Anterior cingulate cortex (tissue), 58 donors: ENCODE results near the gene CAPN6.

Source experiments
- DNase-seq, 58 donors: peaks; one replicate each; lab custom pipeline; 2025; lab: John Stamatoyannopoulos, UW

Gene CAPN6

DNA sequence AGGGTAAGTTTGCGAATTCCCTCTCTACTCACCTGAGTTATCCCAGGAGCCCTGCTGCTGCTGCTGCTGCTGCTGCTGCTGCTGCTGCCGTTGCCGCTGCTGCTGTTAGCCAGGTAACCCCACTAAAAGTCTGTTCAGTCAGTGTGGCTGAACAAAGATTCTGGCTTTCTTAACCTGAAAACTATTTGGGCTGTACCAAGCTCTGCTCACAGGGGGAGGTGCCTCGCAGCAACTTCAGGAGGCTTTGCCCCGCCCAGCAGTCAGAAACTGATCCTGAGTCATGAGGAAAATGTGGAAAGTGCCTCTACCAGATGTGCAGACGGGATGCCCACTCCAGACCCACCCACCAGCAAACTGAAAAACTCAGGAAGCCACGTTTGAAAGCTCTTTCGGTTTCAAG is at the start of gene CAPN6:
Gene CAPN6, minus strand, starts transcription at position 145 of the 400 bp plus-strand sequence. CDS start 6,547 bp downstream, outside the sequence.
- DNase-seq = no peak

GRCh38 chrX:111319451-111319850 is 49.2 kb upstream of the CAPN6 start:
- DNase-seq = no peak

GRCh38 chrX:111318901-111319300 is 48.6 kb upstream of the CAPN6 start:
- no peak for DNase-seq

- DNase-seq = no peak
Observed at GRCh38 chrX:111309083-111309482, 38.8 kb upstream of the CAPN6 start.

- no peak for DNase-seq
Observed at GRCh38 chrX:111308039-111308438, 37.8 kb upstream of the CAPN6 start.

DNA sequence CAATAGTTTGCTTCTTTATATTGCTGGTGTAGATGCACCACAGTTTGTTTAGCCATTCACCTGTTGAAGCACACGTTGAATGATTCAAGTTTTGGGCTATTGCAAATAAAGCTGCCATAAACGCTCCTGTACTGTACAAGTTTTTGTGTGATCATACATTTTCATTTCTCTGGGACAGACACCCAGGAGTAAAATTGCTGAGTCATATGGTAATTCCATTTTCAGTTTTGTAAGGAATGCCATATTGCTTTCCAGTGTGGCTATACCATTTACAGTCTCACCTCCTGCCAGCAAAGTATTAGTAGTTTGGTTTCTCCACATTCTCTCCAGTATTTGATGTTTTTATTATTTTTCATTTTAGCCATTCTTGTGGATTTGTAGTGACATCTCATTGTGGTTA is 32.0 kb upstream of the CAPN6 start:
- no peak for DNase-seq

DNA sequence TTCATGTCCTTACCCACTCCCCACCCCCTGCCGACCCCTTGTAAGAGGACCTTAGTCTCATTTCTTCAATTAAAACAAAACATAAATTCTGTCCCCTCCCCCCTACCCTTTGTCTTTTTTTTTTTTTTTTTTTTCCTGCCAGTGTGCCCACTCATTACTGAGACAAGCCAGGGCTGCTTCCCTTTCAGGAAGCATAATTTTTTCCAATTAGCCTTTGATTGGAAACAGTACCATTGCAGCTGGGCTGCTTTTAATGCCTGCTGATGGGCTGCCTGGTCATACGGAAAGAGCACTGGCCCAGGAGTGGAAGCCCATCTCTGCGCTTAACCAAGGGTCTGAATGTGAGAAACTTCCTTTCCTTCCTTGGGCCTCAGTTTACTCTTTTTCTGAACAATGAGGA is 18.6 kb upstream of the CAPN6 start:
- no peak for DNase-seq

DNA sequence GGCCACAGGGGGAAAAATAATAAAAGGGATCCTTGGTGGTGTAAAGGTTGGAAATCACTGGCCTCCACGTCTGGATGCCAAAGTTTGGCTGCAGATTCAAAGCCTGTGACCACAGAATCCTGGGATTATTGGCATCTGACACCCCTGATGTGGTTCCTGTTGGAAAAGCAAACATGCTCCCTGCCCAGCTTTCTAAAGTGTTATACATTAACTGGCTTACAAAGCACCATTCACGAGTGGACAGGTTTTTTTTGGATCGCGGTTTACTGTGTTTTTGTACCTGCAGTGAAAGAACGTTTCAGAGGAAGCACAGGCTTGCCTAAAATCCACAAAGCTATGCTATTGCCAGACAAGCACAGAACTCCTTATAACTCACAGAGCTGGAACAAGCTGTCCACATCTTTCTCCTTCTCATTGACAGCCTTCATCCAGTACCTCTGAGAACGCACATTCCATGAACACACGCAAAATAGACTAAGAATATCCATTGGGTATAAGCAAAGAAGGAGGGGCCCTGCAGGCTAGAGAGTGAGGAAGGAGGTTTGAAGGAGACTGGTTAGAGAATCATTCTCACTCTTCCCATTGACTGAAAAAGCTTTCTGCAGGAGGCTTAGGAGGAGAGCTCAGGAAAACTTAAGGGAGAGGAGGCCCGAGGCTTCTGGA is 14.5 kb upstream of the CAPN6 start:
- DNase-seq = no peak

GRCh38 chrX:111283446-111283845 is 13.2 kb upstream of the CAPN6 start:
- DNase-seq = no peak

- DNase-seq = no peak
Observed at GRCh38 chrX:111282991-111283390, 12.7 kb upstream of the CAPN6 start.

DNA sequence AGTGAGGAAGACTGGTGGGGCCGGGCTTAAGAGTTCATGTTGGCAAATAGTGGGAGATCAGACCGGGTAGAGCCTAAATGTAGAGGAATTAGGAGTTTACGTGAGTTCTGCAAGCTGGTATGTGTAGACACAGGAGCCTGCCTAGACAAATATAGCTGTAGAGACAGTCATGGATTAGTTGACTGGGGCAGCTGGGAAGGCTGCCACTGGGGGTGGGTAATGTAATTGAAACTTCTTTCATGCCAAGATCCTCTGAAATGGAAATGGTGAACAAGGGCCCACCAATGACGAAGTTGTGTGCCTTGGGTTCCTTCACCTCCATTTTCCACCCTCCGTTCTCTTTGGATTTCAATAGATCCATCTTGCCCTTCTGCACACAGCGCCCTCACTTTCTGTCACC is 11.9 kb upstream of the CAPN6 start:
- DNase-seq = no peak

DNA sequence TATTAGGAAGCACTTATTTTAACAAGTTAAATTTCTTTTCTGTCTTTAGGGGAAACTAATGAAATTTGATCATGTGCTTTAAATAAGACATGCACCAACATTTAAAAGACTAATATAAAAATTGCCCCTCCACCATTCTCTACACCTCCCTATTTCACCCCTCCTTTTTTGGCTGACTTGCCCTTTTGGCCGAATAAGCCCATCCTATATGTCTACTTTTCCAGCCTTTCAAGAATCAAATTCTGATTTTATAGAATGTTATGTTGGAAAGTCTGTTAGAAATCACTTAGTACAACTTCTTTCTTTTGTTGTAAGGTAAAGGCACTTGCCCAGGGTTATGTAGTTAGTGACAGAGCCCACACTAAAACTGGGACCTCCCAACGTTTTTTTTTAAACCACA is 1.8 kb downstream of the CAPN6 start:
- DNase-seq = no peak

DNA sequence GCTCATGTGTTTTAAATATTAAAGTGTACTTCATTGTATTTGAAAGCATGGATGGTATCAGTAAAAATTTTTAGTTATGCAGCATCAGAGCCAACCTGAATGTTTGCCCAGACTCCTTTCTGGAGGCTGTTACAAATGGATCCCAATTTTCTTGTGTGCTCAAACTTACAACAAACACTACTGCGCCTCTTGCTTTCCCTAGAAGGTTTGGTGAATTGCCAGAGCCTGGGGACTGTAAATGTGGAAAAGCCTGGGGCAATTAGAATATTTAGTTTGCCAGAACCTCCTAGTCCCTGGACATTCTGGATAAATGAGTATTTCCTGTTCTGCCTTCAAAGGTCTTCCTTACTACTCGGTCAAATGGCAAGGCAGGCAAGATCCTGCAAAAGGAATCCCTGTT is 4.8 kb downstream of the CAPN6 start:
- DNase-seq = no peak

DNA sequence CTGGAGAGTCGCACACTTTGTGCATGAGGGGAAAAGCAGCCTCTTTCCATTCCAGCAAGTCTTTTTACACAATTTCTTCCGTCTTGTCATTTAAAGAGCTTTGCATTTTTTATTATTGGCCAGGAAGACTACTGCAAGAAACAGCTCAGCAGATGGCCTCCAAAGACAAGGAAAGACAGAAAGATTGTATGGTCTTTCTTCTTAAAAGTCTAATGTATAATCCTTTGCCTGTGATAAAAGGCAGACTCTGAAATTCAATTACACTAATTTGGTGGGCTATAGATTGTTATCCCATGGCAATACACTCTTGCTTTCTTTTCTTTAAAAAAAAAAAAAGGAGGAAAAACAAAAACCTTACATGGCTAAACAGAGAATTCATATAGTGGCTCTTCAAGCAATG is 5.9 kb downstream of the CAPN6 start:
- DNase-seq = no peak

DNA sequence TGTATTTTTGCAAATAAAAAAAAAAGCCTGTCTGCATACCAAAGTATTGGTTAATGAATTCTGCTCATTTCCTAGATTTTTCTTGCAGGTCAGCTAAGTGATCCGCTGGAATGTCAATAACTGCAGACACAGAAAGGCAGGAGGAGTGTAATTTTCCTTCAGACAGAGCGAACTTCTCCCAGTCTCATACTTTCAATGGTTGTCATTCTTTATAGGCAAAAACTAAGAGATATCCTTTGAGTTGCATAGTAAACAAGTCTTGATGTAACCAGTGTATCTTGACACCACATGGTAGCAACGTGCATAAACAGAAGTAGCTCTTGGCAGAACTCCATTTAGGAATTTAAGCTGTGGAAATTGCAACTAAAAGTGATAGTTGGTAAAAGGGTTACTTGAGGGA is 8.2 kb downstream of the CAPN6 start:
- DNase-seq = no peak

GRCh38 chrX:111260451-111260850 is 9.8 kb downstream of the CAPN6 start:
- DNase-seq = no peak

DNA sequence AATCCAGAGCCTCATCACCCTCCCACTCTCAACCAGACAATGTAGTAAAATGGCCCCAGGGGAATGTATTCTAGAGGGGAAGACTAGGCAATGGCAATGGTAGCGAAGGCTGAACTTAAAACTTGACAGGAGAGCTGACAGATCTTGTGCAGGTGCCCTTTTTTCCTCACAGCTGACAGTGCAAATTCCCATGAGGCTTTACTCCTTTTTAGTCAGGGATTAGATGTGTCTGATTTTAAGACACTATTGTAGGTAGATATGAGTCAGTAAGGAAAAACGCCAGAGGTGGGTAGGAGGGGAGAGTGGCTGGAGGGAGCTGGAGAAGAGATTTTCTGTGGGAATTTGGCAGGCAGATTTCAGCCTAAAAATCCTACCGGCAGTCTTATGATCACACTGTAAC is 10.7 kb downstream of the CAPN6 start:
- DNase-seq = no peak

DNA sequence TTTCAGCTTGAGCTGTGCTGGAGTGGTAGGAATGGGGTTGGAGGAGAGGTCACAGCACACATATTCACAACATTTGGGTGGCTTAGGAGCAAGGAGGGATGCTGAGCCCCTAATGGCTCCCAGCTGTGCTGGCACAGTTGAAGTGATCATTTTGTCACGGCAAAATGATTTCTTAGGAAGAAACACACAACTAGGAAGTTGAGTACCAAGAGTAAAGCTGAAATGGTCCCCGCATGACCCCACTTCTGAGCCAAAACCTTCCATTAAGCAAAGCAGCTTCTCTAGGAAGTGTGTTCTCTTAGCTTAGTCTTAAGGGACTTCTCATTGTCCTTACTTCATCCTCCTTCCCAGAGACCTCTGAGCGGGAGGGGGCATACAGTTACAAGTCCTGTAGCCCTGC is 12.6 kb downstream of the CAPN6 start:
- DNase-seq = no peak

- no peak for DNase-seq
Observed at GRCh38 chrX:111254896-111255693, 15.2 kb downstream of the CAPN6 start.

- no peak for DNase-seq
Observed at GRCh38 chrX:111244235-111244750, 26.0 kb downstream of the CAPN6 start.

DNA sequence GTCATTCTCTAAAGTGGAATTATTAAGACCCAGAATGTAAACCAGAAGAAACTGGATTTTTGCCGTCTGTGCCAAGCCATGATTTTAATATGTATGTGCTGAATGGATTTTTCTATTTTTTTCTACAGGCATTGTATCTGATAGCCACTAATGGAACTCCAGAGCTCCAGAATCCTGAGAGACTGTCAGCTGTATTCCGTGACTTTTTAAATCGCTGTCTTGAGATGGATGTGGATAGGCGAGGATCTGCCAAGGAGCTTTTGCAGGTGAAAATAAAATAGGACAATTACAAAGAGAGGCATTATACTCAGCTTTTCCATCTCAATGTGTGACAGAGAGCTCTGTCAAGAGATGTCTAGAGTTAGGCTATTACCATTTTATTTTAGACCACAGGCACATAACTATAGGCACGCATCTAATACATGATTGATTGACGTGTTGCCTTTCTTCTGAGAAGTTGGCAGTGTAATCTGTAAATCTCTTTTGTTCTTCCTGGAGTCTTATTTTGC is 53.9 kb downstream of the CAPN6 start:
- DNase-seq = no peak

DNA sequence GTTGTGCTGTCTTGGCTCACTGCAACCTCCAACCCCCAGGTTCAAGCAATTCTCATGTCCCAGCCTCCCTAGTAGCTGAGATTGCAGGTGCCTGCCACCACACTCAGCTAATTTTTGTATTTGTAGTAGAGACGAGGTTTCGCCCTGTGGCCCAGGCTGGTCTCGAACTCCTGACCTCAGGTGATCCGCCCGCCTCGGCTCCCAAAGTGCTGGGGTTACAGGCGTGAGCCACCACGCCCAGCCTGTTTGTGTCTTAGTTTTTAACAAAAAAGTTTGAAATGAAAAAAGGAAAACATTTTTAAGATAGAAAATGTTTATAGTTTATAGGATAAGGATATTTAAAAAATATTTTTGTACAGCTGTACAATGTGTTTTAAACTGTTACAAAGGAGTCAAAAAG is 62.4 kb downstream of the CAPN6 start:
- no peak for DNase-seq
